ENCODE results near the gene M1AP. TPM values are rescaled to one million over a fixed set of nuclear protein-coding genes. Genes with fewer than 3 reads are reported as not detected.

The M1AP gene
- total and polyA plus RNA-seq, 9 of the 15 experiments (the other 6 are each of a cell fraction or from before 2014, with no cell fraction given) = 0.06 to 0.33 (median 0.11) TPM; not detected in 4

DNA sequence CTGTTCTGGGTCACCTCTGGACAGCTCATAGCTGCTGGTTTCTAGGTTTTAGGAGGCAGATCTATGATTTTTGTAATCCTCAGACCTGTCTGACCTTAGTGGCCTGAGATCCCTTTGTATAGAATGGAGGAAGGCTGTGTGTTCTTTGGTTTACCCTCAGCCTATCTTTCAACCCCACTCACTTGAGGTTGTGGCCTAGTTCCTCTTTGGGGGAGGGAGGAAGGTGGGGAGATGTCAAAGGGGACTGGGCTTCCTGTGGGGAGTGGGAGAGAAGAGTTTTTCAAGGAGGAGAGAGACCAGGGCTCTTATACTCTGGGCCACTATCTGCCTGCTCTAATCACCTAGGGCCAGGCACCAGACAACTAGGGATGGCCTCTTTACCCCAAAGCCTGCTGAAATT lies 34.4 kb upstream of the M1AP start:
- ATAC-seq (no peak), FAIRE-seq (no peak), DNase-seq (ENCODE audit: extremely low read depth in 1 of 4, low spot score in 3 of 4) (no peak)
- Histone ChIP-seq H3K36me3 (ENCODE audit: control insufficient read depth, insufficient read depth, low read length) (no peaks in the 10 kb centered on the region), H3K9me3 (replicated peaks; ENCODE audit: control insufficient read depth, insufficient read depth, low read depth, low read length) (no peaks in the 10 kb centered on the region), H3K4me1 (replicated peaks in 1 of 2; ENCODE audit: control insufficient read depth in 2 of 2, insufficient read depth in 2 of 2, low read length in 2 of 2) (peaks cover 0 to 4% of the 10 kb centered on the region in 2 experiments; a peak in 2 of 5 replicates), H3K27ac (ENCODE audit: extremely low read depth, low read depth, low read length) (no peak overlapping the region), H3K4me3 (no peak overlapping the region), H4K20me1 (replicated peaks; ENCODE audit: control insufficient read depth, insufficient read depth, low read length) (no peaks in the 10 kb centered on the region), H3K79me2 (ENCODE audit: control insufficient read depth, insufficient read depth, low read length) (no peaks in the 10 kb centered on the region), H2AFZ (ENCODE audit: low read depth, low read length) (0 out of 2 replicates have a peak overlapping the region, but pooled peaks have one; percentile 28), H3K9ac (ENCODE audit: insufficient read depth in 1 of 2, low read depth in 2 of 2, low read length in 2 of 2) (no peak overlapping the region; a peak in 1 of 4 replicates), H3K27me3 (ENCODE audit: control insufficient read depth in 2 of 2, insufficient read depth in 2 of 2, low read length in 2 of 2) (peaks cover 3 to 18% of the 10 kb centered on the region in 2 experiments; a peak in 3 of 5 replicates), H3K4me2 (ENCODE audit: insufficient read depth, low read length) (no peak overlapping the region), H3K9me1 (ENCODE audit: control insufficient read depth, insufficient read depth, low read length) (no peaks in the 10 kb centered on the region)
- intact Hi-C loops (cut with micrococcal nuclease) = no loop called here
- TF ChIP-seq SIRT6 (IDR thresholded peaks at IDR 0.05; ENCODE audit: low read depth, low read length) (no peak), MYC (IDR thresholded peaks at IDR 0.05; ENCODE audit: low read depth, low read length) (no peak), MYC (CRISPR knock-in tag; IDR thresholded peaks at IDR 0.05; ENCODE audit: borderline replicate concordance, low read depth) (no peak), SPI1 (IDR thresholded peaks at IDR 0.05; ENCODE audit: borderline replicate concordance, low read depth, low read length) (0 out of 2 replicates have a peak, but pooled peaks have one; percentile 18), U2AF2 (optimal IDR thresholded peaks at IDR 0.05; ENCODE audit: low read depth, low read length) (no peak), KAT8 (IDR thresholded peaks at IDR 0.05; ENCODE audit: low read depth) (no peak), ELK1 (CRISPR knock-in tag; IDR thresholded peaks at IDR 0.05) (no peak), RFX7 (CRISPR knock-in tag; IDR thresholded peaks at IDR 0.05) (no peak), MTA3 (IDR thresholded peaks at IDR 0.05; ENCODE audit: borderline replicate concordance) (no peak), TEAD4 (IDR thresholded peaks at IDR 0.05; ENCODE audit: low read length) (no peak), TEAD4 (CRISPR knock-in tag; IDR thresholded peaks at IDR 0.05; ENCODE audit: borderline replicate concordance) (no peak), ZNF780A (CRISPR knock-in tag; IDR thresholded peaks at IDR 0.05) (no peak), PHTF2 (CRISPR knock-in tag; IDR thresholded peaks at IDR 0.05) (no peak), CBFA2T3 (IDR thresholded peaks at IDR 0.05) (0 out of 2 replicates have a peak, but pooled peaks have one; percentile 14)
- POLR2A ChIA-PET = interaction anchor here (1.1 kb wide), 1 partner anchor 11 kb away, joined by 3 read pairs; no protein-coding TSS in a partner anchor
- CTCF ChIA-PET (ENCODE audit: low intra/inter-chr PET ratio) = no interaction called here
- in situ Hi-C loops (cut with MboI) = no loop called here
- no TSS peak for BruUV-seq (replicated peaks)
